Neural crest cell (in vitro differentiated cells): ENCODE results near the gene CREM. TPM values are rescaled to one million over a fixed set of nuclear protein-coding genes. Genes with fewer than 3 reads are reported as not detected.
A peak's percentile ranks its signal among the peaks of the same experiment; 100 is the strongest.

Experiments used
- DNase-seq: peaks from one replicate; pipeline ENCODE4 v3.0.0; 2021; ENCODE audit warnings: low read depth, mixed read lengths, low spot score
- H3K27ac Mint-ChIP-seq: one replicate; pipeline ENCODE4 v1.8.0; 2021; ENCODE audit warnings: mild to moderate bottlenecking, mixed read lengths; ENCODE audit not compliant: unreplicated experiment
- H3K27me3 Mint-ChIP-seq: 2 replicates; pipeline ENCODE4 v1.8.0; 2021; ENCODE audit warnings: low read depth, mild to moderate bottlenecking, mixed read lengths
- H3K36me3 Mint-ChIP-seq: 2 replicates; pipeline ENCODE4 v1.8.0; 2021; ENCODE audit warnings: low read depth, mild to moderate bottlenecking, mixed read lengths
- H3K4me1 Mint-ChIP-seq: 2 replicates; pipeline ENCODE4 v1.8.0; 2021; ENCODE audit warnings: mixed read lengths
- H3K4me3 Mint-ChIP-seq: one replicate; pipeline ENCODE4 v1.8.0; 2021; ENCODE audit warnings: mild to moderate bottlenecking, mixed read lengths
- H3K9me3 Mint-ChIP-seq: 2 replicates; pipeline ENCODE4 v1.8.0; 2021; ENCODE audit warnings: mixed read lengths
- total RNA-seq: library from RNA; stranded (reverse); gene quantifications from 2 replicates; pipeline ENCODE4 v1.2.1, GENCODE V29; 2021
- TF ChIP-seq, protein P1 (sequence below): fragments of 200-600 bp; sonication (generic); conservative IDR thresholded peaks from 2 replicates; pipeline ENCODE4 v1.5.0; 2021; ENCODE audit warnings: antibody characterized with exemption, mild to moderate bottlenecking

CREM gene
- total RNA-seq, 1 donor from 2014 or later, result 29.6 TPM

DNA sequence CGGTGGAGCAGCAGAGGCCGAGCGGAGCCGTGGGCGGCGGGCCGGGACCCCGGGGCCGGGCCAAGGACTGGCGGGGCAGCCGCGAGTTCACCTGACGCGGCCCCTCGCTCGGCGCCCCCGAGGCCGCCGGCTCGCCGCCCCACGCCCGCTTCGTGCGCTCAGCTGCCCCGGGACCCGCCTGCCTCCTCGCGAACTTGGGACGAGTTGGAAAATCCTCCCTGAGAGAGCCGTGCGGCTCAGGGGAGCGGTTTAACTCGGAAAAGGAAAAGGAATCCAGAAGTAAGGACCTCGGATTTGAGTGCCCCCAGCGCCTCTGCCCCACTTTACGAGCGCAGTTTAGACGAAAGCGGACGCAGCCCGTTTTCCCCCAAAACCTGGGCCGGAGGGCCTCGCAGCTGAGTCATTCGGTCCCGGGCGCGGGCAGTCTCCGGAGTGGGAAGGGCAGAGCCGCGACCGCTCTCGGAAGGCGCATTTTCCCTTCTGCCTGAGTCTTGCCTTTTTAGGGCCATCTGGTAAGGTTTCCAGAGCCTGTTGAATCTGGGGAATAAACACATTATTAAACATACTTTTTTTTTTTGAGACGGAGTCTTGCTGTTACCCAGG, 744 bp downstream of the CREM start:
- Mint-ChIP-seq H3K27me3 (peaks cover 2% of the 10 kb centered on the region), H3K27ac (peak overlapping the region; percentile 98), H3K4me3 (peak overlapping the region; percentile 94), H3K36me3 (no peaks in the 10 kb centered on the region), H3K4me1 (peaks cover 20% of the 10 kb centered on the region), H3K9me3 (no peaks in the 10 kb centered on the region)
- TF ChIP-seq, protein P1, sequence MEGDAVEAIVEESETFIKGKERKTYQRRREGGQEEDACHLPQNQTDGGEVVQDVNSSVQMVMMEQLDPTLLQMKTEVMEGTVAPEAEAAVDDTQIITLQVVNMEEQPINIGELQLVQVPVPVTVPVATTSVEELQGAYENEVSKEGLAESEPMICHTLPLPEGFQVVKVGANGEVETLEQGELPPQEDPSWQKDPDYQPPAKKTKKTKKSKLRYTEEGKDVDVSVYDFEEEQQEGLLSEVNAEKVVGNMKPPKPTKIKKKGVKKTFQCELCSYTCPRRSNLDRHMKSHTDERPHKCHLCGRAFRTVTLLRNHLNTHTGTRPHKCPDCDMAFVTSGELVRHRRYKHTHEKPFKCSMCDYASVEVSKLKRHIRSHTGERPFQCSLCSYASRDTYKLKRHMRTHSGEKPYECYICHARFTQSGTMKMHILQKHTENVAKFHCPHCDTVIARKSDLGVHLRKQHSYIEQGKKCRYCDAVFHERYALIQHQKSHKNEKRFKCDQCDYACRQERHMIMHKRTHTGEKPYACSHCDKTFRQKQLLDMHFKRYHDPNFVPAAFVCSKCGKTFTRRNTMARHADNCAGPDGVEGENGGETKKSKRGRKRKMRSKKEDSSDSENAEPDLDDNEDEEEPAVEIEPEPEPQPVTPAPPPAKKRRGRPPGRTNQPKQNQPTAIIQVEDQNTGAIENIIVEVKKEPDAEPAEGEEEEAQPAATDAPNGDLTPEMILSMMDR, result no peak
- peak; percentile 42 for DNase-seq

DNA sequence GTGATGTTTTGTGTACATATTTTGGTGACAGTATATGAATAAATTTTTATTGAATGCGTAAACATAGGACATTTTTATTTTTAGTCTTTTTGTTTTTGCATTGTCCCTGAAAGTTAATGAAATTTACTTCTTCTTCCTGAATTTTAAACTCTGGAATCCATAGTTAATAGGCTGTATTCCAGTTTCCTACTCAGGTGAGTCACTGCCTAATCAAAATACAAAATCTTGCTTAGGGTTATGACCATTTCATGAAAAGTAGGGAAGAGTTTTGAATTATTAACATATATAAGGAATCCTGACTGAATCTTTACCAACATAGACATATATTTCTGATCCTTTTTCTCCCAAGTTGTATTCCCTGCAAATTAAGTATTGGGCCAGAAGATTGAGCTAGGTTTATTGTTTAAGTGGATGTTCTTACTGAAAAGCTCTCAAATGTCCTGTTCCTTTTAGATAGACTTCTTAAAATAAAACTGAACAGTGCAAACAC, 2.6 kb downstream of the CREM start:
- Mint-ChIP-seq H3K9me3 (no peaks in the 10 kb centered on the region), H3K27me3 (peaks cover 2% of the 10 kb centered on the region), H3K27ac (no peak overlapping the region), H3K36me3 (no peaks in the 10 kb centered on the region), H3K4me1 (peaks cover 20% of the 10 kb centered on the region), H3K4me3 (peak overlapping the region; percentile 94)
- TF ChIP-seq, protein P1, result no peak
- DNase-seq, result no peak

DNA sequence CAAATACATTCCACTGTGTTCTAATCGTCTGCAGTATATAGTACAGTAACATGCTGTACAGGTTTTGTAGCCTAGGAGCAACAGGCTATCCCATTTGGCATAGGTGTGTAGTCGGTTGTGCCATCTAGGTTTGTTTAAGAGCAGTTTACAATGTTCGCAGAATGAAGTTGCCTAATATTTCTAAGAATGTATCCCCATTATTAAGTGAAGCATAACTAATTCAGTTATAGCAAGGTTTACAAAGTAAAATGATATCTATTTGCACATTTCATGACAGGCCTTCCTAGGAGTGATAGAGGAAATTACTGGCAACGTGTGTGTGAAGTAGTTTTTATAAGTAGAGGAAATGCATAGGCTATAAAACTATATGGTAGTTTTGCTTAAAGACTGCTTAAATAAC, 4.0 kb downstream of the CREM start:
- TF ChIP-seq, protein P1, result no peak
- no peaks in the 10 kb centered on the region for H3K9me3 Mint-ChIP-seq
- H3K4me3 Mint-ChIP-seq, result peak overlapping the region; percentile 73
- H3K27ac Mint-ChIP-seq, result no peak overlapping the region
- H3K36me3 Mint-ChIP-seq, result no peaks in the 10 kb centered on the region
- DNase-seq, result no peak
- peaks cover 23% of the 10 kb centered on the region for H3K4me1 Mint-ChIP-seq
- H3K27me3 Mint-ChIP-seq, result no peaks in the 10 kb centered on the region

DNA sequence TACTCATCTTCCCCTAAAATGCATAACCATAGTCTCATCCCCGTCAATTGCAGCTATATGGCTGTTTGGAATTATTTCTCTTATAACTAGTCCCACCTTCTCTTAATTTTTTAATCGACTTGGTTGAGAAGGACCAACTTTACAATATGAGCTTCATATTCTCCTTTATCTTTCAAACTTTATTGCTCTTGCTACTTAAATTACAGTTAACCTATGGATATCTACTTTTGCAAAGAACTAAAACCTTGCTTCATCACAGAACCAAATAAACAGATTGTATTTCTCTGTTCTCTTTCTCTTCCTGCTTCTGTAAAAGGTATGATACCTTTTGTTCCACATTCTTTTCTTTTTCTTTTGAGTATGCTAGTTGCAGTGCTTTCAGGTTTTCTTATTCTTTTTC, 6.1 kb downstream of the CREM start:
- H3K9me3 Mint-ChIP-seq, result no peaks in the 10 kb centered on the region
- no peaks in the 10 kb centered on the region for H3K27me3 Mint-ChIP-seq
- peaks cover 21% of the 10 kb centered on the region for H3K4me1 Mint-ChIP-seq
- TF ChIP-seq, protein P1, result no peak
- no peak overlapping the region for H3K27ac Mint-ChIP-seq
- no peak for DNase-seq
- no peaks in the 10 kb centered on the region for H3K36me3 Mint-ChIP-seq
- no peak overlapping the region for H3K4me3 Mint-ChIP-seq

DNA sequence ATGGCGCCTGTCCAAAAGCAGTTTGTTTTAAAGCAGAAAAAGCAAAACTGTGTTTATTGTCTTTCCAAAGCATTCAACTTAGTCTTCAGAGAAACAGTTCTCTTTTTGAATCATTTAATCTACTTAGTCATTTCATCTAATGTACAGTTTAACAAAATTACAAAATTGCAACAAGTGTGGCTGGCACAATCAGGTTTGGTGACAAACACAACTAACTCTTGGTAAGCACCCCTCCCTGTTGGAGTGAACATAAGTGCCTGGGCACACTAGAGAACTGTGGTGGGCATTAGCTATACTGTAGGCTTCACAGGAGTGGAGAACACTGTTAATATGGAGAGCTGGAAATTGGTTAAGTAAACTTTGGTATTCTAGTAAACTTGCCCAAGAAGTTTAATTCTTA, 6.9 kb downstream of the CREM start:
- Mint-ChIP-seq H3K36me3 (no peaks in the 10 kb centered on the region), H3K4me3 (no peak overlapping the region), H3K9me3 (no peaks in the 10 kb centered on the region), H3K27ac (no peak overlapping the region), H3K4me1 (peaks cover 15% of the 10 kb centered on the region), H3K27me3 (no peaks in the 10 kb centered on the region)
- no peak for DNase-seq
- TF ChIP-seq, protein P1, result no peak
